ENCODE measurements around the gene PABPC1L. TPM values are rescaled to one million over a fixed set of nuclear protein-coding genes. Genes with fewer than 3 reads are reported as not detected.

The PABPC1L gene
- polyA plus RNA-seq, 1 donor (not counting 4 experiments of a cell fraction or from before 2014, with no cell fraction given) = 31.4 TPM

DNA sequence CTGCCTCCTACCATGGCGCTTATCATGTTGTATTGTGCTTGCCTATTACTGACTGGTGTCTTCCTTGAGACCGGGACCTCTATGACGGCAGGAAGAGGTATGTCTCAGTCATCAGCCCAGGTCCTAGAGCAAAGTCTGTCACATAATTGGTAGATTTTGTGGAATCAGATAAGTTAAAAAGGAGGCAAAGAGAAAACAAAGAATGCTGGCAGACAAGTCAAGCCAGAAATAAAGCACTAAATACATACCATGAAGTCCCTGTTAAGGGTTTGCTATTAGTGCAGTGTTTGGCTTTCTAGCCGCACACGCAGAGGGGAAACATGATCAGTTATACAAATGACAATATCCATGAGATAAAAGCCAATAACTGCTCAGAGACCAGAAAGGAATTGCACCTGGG, 44.4 kb downstream of the PABPC1L start:
- Histone ChIP-seq H3K79me2 (ENCODE audit: control insufficient read depth, insufficient read depth, low read length) (peaks cover 38% of the 10 kb centered on the region), H3K36me3 (ENCODE audit: control insufficient read depth in 2 of 2, extremely low read depth in 1 of 2, insufficient read depth in 2 of 2, low read length in 2 of 2) (peaks cover 53 to 57% of the 10 kb centered on the region in 2 experiments)
- no peak for FAIRE-seq

DNA sequence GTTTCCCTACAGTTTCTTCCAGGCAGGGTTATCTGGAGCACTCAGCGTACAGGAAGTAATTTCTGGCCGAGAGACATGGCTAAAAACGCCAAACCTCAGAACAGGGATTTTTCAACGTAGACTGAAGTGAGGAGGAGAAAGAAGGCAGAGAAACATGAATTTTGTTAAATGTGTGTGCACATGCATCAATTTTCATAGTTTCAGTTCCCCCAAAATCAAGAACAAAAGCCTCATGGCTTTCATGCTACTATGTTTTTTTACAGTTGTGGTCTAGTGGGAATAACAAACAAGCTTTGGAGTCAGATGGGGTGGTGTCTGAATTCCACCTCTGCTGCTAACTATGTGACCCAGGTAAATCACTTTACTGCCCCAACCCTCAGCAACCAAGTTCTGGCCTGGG, 45.4 kb downstream of the PABPC1L start:
- Histone ChIP-seq H3K36me3 (ENCODE audit: control insufficient read depth in 2 of 2, extremely low read depth in 1 of 2, insufficient read depth in 2 of 2, low read length in 2 of 2) (peaks cover 50 to 51% of the 10 kb centered on the region in 2 experiments), H3K27ac (ENCODE audit: control insufficient read depth, insufficient read depth, low read length) (no peak overlapping the region), H3K9ac (ENCODE audit: control insufficient read depth, extremely low read depth, insufficient read depth, low read length) (no peak overlapping the region), H4K20me1 (ENCODE audit: control insufficient read depth, extremely low read depth, insufficient read depth, low read length) (peaks cover 8% of the 10 kb centered on the region), H3K27me3 (ENCODE audit: control insufficient read depth, extremely low read depth, insufficient read depth, low read length) (no peaks in the 10 kb centered on the region), H3K9me3 (ENCODE audit: control insufficient read depth, low read depth, low read length) (no peaks in the 10 kb centered on the region), H3K9me1 (ENCODE audit: control insufficient read depth, extremely low read depth, insufficient read depth, low read length) (peaks cover 3% of the 10 kb centered on the region), H3K4me3 (ENCODE audit: control insufficient read depth in 2 of 3, extremely low read depth in 1 of 3, insufficient read depth in 2 of 3, low read depth in 1 of 3, low read length in 3 of 3) (no peak overlapping the region), H2AFZ (ENCODE audit: control insufficient read depth, low read length) (no peak overlapping the region), H3K4me1 (ENCODE audit: control insufficient read depth, extremely low read depth, insufficient read depth, low read length) (peaks cover 22% of the 10 kb centered on the region), H3K79me2 (ENCODE audit: control insufficient read depth, insufficient read depth, low read length) (peaks cover 48% of the 10 kb centered on the region), H3K4me2 (ENCODE audit: control insufficient read depth, extremely low read depth, insufficient read depth, low read depth, low read length) (no peak overlapping the region)
- TF ChIP-seq EZH2 (IDR thresholded peaks at IDR 0.05; ENCODE audit: low read length) (no peak), CTCF (optimal IDR thresholded peaks at IDR 0.05 in 1 of 3, IDR thresholded peaks at IDR 0.05 in 1 of 3, conservative IDR thresholded peaks at IDR 0.05 in 1 of 3; ENCODE audit: extremely low read depth in 1 of 3, insufficient read depth in 2 of 3, low read length in 3 of 3) (no peak)
- dilution Hi-C loops (cut with MboI; ENCODE audit: extremely low pct_ligation_motif_present, low sequenced_read_pairs) = no loop called here
- FAIRE-seq = no peak
- DNase-seq (ENCODE audit: low read depth, low spot score) = no peak

More for the DNA sequence above, 44.4 kb downstream of the PABPC1L start:
- peaks cover 3% of the 10 kb centered on the region for H3K9me1 ChIP-seq (ENCODE audit: control insufficient read depth, extremely low read depth, insufficient read depth, low read length)
- H4K20me1 ChIP-seq (ENCODE audit: control insufficient read depth, extremely low read depth, insufficient read depth, low read length) = peaks cover 8% of the 10 kb centered on the region
- no peaks in the 10 kb centered on the region for H3K27me3 ChIP-seq (ENCODE audit: control insufficient read depth, extremely low read depth, insufficient read depth, low read length)
- no peak overlapping the region for H3K4me3 ChIP-seq (ENCODE audit: control insufficient read depth in 2 of 3, extremely low read depth in 1 of 3, insufficient read depth in 2 of 3, low read depth in 1 of 3, low read length in 3 of 3)
- H3K9ac ChIP-seq (ENCODE audit: control insufficient read depth, extremely low read depth, insufficient read depth, low read length) = no peak overlapping the region
- DNase-seq (ENCODE audit: low read depth, low spot score) = no peak
- H3K27ac ChIP-seq (ENCODE audit: control insufficient read depth, insufficient read depth, low read length) = no peak overlapping the region
- TF ChIP-seq EZH2 (IDR thresholded peaks at IDR 0.05; ENCODE audit: low read length) (no peak), CTCF (optimal IDR thresholded peaks at IDR 0.05 in 1 of 3, IDR thresholded peaks at IDR 0.05 in 1 of 3, conservative IDR thresholded peaks at IDR 0.05 in 1 of 3; ENCODE audit: extremely low read depth in 1 of 3, insufficient read depth in 2 of 3, low read length in 3 of 3) (no peak)
- H3K4me2 ChIP-seq (ENCODE audit: control insufficient read depth, extremely low read depth, insufficient read depth, low read depth, low read length) = no peak overlapping the region
- dilution Hi-C loops (cut with MboI; ENCODE audit: extremely low pct_ligation_motif_present, low sequenced_read_pairs) = no loop called here
- no peaks in the 10 kb centered on the region for H3K9me3 ChIP-seq (ENCODE audit: control insufficient read depth, low read depth, low read length)
- peaks cover 21% of the 10 kb centered on the region for H3K4me1 ChIP-seq (ENCODE audit: control insufficient read depth, extremely low read depth, insufficient read depth, low read length)
- no peak overlapping the region for H2AFZ ChIP-seq (ENCODE audit: control insufficient read depth, low read length)

Measured in keratinocyte (primary cell).